GM20431 (cell line): ENCODE results near the gene GPR142.

Source experiments
- in situ Hi-C: fragments of 300-500 bp; cut with MseI, MboI; formaldehyde crosslinking; loops from one replicate; pipeline ENCODE4 v1.15.0; 2020; ENCODE audit warnings: low sequenced_read_pairs; ENCODE audit not compliant: unreplicated experiment

The GPR142 gene

DNA sequence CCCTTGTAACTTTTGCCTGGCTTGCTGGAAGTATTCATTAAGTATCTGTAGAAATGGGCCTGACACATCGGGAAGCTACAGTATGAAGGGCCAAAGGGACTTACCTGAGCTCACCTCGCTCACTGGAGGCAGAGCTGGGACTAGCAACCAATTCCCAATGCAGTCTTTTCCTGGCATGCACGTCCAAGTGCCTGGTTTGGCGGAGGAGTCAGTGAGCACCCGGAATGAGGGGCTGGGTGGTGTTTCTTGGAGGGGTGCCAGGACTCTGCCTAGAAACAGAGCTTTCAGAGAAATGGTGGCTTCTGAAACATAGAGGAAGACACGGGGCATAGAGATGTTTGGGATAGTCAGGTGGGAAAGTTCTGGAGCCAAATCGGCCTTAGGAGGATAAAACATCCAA is 46.2 kb downstream of the GPR142 start:
- in situ Hi-C loops = no loop called here

- in situ Hi-C loops = no loop called here
These were observed 47.2 kb downstream of the GPR142 start for GRCh38 chr17:74414510-74414909.

- in situ Hi-C loops = no loop called here
These were observed 48.5 kb downstream of the GPR142 start for GRCh38 chr17:74415608-74416396.

DNA sequence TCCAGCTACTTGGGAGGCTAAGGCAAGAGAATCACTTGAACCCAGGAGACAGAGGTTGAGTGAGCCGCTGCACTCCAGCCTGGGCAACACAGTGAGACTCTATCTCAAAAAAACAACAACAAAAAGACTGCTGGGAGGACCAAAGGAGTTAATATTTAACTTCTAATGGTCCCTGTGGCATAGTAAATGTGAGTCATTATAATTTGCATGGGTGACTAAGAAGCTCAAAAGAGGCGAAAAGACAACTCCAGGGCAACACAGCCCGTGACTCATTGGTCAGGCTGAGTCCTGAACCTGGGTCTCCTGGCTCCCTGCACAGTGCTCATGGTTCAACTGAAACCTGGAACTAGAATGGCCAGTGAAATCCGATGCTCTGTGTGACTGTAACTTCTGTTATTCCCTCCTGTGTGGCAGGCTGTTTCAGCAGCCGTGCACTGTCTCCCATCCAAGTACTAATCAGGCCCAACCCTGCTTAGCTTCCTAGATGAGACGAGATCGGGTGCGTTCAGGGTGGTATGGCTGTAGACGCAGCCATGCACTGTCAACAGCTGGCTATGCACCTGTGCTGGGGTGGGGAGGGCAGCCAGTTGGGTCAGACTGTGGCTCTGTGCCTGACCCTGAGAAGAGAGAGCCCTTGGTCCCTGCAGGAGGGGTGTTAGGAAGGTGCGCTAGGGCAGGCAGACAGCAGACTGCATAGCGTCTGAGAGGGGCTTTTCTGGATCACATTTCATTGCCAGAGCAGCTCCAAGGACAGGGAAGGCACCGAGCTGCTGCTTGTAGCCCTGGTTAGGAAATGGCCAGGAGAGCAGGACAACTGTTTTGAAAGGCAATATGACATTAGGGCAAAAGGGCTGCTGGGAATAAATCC is 50.1 kb downstream of the GPR142 start:
- in situ Hi-C loops = no loop called here

DNA sequence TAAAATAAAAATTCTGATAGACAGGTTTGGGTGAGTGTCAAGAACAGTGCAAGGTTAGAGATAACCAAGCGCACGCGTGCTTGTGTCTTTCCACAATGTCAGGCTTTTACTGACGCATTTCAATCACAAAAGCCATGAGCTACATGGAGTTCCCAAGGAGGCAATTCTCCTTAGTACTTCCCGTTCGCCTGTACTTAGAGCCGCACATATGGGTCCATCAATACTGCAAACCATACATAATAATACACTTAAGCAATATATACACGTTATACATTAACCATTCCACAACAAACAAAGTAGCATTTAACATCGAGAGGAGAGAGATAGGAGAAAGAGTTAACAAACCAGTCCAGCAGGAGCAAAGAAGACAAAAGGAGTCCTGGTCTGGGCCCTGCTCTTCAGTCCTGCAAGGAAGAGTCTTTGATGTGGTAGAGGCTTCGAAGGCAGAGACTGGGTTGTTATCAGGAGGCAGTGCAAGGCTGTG is 52.7 kb downstream of the GPR142 start:
- in situ Hi-C loops = no loop called here
